ENCODE results near the gene TVP23A. TPM values are rescaled to one million over a fixed set of nuclear protein-coding genes. Genes with fewer than 3 reads are reported as not detected.

The TVP23A gene
- polyA plus RNA-seq, 1 donor from 2014 or later: 9.1 TPM

DNA sequence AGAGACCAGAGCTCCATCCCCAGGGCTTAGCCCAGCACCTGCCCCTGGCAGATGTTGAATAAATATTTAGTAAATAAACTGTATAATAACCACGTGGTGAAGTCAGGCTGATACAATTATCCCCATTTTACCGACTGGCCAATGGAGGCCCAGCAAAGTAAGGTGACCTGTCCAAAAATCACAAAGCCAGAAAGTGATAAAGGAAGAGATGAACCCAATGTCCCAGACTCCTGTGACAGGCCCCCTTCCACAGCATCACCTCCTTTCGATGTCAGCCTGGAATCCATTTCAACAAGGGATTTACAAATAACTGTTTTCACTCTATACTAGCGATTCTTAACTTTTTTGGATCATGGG, 5.5 kb downstream of the TVP23A start:
- Histone ChIP-seq H3K27me3 (ENCODE audit: insufficient read depth, low read depth, low read length) (no peaks in the 10 kb centered on the region), H3K36me3 (ENCODE audit: insufficient read depth, low read length) (no peaks in the 10 kb centered on the region), H2AFZ (ENCODE audit: low read depth, low read length) (no peak overlapping the region), H3K4me3 (ENCODE audit: low read length) (no peak overlapping the region), H3F3A (ENCODE audit: insufficient read depth, low read length, poor library complexity, severe bottlenecking) (no peaks in the 10 kb centered on the region), H3K9ac (ENCODE audit: low read length) (no peak overlapping the region), H3K79me2 (replicated peaks; ENCODE audit: insufficient read depth, low read length) (no peaks in the 10 kb centered on the region), H3K4me2 (ENCODE audit: low read length) (no peak overlapping the region), H3K9me3 (ENCODE audit: low read length) (no peaks in the 10 kb centered on the region), H4K20me1 (ENCODE audit: insufficient read depth) (no peaks in the 10 kb centered on the region), H3K27ac (ENCODE audit: low read length) (no peak overlapping the region), H3K9me2 (ENCODE audit: insufficient read depth, low read length) (no peaks in the 10 kb centered on the region)
- TF ChIP-seq SMC3 (conservative IDR thresholded peaks at IDR 0.05; ENCODE audit: poor library complexity): no peak
- TF ChIP-seq, protein P1, sequence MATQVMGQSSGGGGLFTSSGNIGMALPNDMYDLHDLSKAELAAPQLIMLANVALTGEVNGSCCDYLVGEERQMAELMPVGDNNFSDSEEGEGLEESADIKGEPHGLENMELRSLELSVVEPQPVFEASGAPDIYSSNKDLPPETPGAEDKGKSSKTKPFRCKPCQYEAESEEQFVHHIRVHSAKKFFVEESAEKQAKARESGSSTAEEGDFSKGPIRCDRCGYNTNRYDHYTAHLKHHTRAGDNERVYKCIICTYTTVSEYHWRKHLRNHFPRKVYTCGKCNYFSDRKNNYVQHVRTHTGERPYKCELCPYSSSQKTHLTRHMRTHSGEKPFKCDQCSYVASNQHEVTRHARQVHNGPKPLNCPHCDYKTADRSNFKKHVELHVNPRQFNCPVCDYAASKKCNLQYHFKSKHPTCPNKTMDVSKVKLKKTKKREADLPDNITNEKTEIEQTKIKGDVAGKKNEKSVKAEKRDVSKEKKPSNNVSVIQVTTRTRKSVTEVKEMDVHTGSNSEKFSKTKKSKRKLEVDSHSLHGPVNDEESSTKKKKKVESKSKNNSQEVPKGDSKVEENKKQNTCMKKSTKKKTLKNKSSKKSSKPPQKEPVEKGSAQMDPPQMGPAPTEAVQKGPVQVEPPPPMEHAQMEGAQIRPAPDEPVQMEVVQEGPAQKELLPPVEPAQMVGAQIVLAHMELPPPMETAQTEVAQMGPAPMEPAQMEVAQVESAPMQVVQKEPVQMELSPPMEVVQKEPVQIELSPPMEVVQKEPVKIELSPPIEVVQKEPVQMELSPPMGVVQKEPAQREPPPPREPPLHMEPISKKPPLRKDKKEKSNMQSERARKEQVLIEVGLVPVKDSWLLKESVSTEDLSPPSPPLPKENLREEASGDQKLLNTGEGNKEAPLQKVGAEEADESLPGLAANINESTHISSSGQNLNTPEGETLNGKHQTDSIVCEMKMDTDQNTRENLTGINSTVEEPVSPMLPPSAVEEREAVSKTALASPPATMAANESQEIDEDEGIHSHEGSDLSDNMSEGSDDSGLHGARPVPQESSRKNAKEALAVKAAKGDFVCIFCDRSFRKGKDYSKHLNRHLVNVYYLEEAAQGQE (IDR thresholded peaks at IDR 0.05; ENCODE audit: borderline replicate concordance): no peak
- TF ChIP-seq RAD21 (conservative IDR thresholded peaks at IDR 0.05): no peak

- no peak overlapping the region for H3K4me2 ChIP-seq (ENCODE audit: low read length)
Observed at GRCh38 chr16:10812312-10813098, 6.1 kb downstream of the TVP23A start.

More at GRCh38 chr16:10812312-10813098, 6.1 kb downstream of the TVP23A start:
- TF ChIP-seq RAD21 (conservative IDR thresholded peaks at IDR 0.05) (no peak), POLR2AphosphoS5 (IDR thresholded peaks at IDR 0.05) (no peak), EZH2 (IDR thresholded peaks at IDR 0.05; ENCODE audit: borderline replicate concordance, insufficient read depth, low read length, poor library complexity, severe bottlenecking) (no peak), CTCF (IDR thresholded peaks at IDR 0.05; ENCODE audit: poor library complexity, severe bottlenecking) (no peak)
- Histone ChIP-seq H4K20me1 (ENCODE audit: insufficient read depth) (no peaks in the 10 kb centered on the region), H3K9ac (ENCODE audit: low read length) (no peak overlapping the region), H3F3A (ENCODE audit: insufficient read depth, low read length, poor library complexity, severe bottlenecking) (no peaks in the 10 kb centered on the region), H3K36me3 (ENCODE audit: insufficient read depth, low read length) (no peaks in the 10 kb centered on the region), H3K9me2 (ENCODE audit: insufficient read depth, low read length) (no peaks in the 10 kb centered on the region), H3K9me3 (ENCODE audit: low read length) (no peaks in the 10 kb centered on the region), H3K4me3 (ENCODE audit: low read length) (no peak overlapping the region), H2AFZ (ENCODE audit: low read depth, low read length) (no peak overlapping the region), H3K27me3 (ENCODE audit: insufficient read depth, low read depth, low read length) (no peaks in the 10 kb centered on the region), H3K79me2 (replicated peaks; ENCODE audit: insufficient read depth, low read length) (no peaks in the 10 kb centered on the region), H3K27ac (ENCODE audit: low read length) (no peak overlapping the region)
